ENCODE results near the gene MDGA2. TPM values are rescaled to one million over a fixed set of nuclear protein-coding genes. Genes with fewer than 3 reads are reported as not detected.

Gene MDGA2
- polyA plus RNA-seq, 1 donor, result 0.82 TPM

- no peaks in the 10 kb centered on the region for H3K9me3 ChIP-seq (ENCODE audit: control insufficient read depth, low read depth, low read length)
- 61% methylated on average over 2 of the region's 6 CpGs for WGBS (ENCODE audit: insufficient coverage, low lambda C conversion rate)
- no peak overlapping the region for H3K27ac ChIP-seq (ENCODE audit: low read length)
- no peak overlapping the region for H3K4me3 ChIP-seq (ENCODE audit: low read length)
- no peaks in the 10 kb centered on the region for H3K4me1 ChIP-seq (ENCODE audit: control insufficient read depth, insufficient read depth, low read length)
- H3K27me3 ChIP-seq (ENCODE audit: control insufficient read depth, insufficient read depth, low read length), result no peaks in the 10 kb centered on the region
- no peaks in the 10 kb centered on the region for H3K36me3 ChIP-seq (ENCODE audit: control insufficient read depth, insufficient read depth, low read length)
- DNase-seq, result no peak
These were observed 772.6 kb downstream of the MDGA2 start for GRCh38 chr14:46902837-46903236.

- DNase-seq, result no peak
- H3K27ac ChIP-seq (ENCODE audit: low read length), result no peak overlapping the region
- no peaks in the 10 kb centered on the region for H3K36me3 ChIP-seq (ENCODE audit: control insufficient read depth, insufficient read depth, low read length)
These were observed 780.9 kb downstream of the MDGA2 start for GRCh38 chr14:46894476-46894875.

GRCh38 chr14:46887144-46887543 is 788.3 kb downstream of the MDGA2 start:
- Histone ChIP-seq H3K4me3 (ENCODE audit: low read length) (no peak overlapping the region), H3K4me1 (ENCODE audit: control insufficient read depth, insufficient read depth, low read length) (no peaks in the 10 kb centered on the region), H3K36me3 (ENCODE audit: control insufficient read depth, insufficient read depth, low read length) (no peaks in the 10 kb centered on the region), H3K27ac (ENCODE audit: low read length) (no peak overlapping the region), H3K9me3 (ENCODE audit: control insufficient read depth, low read depth, low read length) (no peaks in the 10 kb centered on the region), H3K27me3 (ENCODE audit: control insufficient read depth, insufficient read depth, low read length) (no peaks in the 10 kb centered on the region)
- 100% methylated on average over 1 of the region's 1 CpG for WGBS (ENCODE audit: insufficient coverage, low lambda C conversion rate)
- DNase-seq, result no peak

More at GRCh38 chr14:46894476-46894875, 780.9 kb downstream of the MDGA2 start:
- H3K4me3 ChIP-seq (ENCODE audit: low read length), result no peak overlapping the region
- no peaks in the 10 kb centered on the region for H3K9me3 ChIP-seq (ENCODE audit: control insufficient read depth, low read depth, low read length)
- no peaks in the 10 kb centered on the region for H3K4me1 ChIP-seq (ENCODE audit: control insufficient read depth, insufficient read depth, low read length)
- H3K27me3 ChIP-seq (ENCODE audit: control insufficient read depth, insufficient read depth, low read length), result no peaks in the 10 kb centered on the region

GRCh38 chr14:46885566-46885965 is 789.8 kb downstream of the MDGA2 start:
- Histone ChIP-seq H3K27ac (ENCODE audit: low read length) (no peak overlapping the region), H3K4me3 (ENCODE audit: low read length) (no peak overlapping the region), H3K36me3 (ENCODE audit: control insufficient read depth, insufficient read depth, low read length) (no peaks in the 10 kb centered on the region), H3K9me3 (ENCODE audit: control insufficient read depth, low read depth, low read length) (no peaks in the 10 kb centered on the region), H3K27me3 (ENCODE audit: control insufficient read depth, insufficient read depth, low read length) (no peaks in the 10 kb centered on the region), H3K4me1 (ENCODE audit: control insufficient read depth, insufficient read depth, low read length) (no peaks in the 10 kb centered on the region)
- WGBS (ENCODE audit: insufficient coverage, low lambda C conversion rate), result no CpG with 5 or more reads among the region's 3 CpGs
- DNase-seq, result no peak

GRCh38 chr14:46861753-46862152 is 813.7 kb downstream of the MDGA2 start:
- no peak for DNase-seq
- no peaks in the 10 kb centered on the region for H3K27me3 ChIP-seq (ENCODE audit: control insufficient read depth, insufficient read depth, low read length)
- H3K27ac ChIP-seq (ENCODE audit: low read length), result no peak overlapping the region
- no peaks in the 10 kb centered on the region for H3K4me1 ChIP-seq (ENCODE audit: control insufficient read depth, insufficient read depth, low read length)
- no peak overlapping the region for H3K4me3 ChIP-seq (ENCODE audit: low read length)
- H3K36me3 ChIP-seq (ENCODE audit: control insufficient read depth, insufficient read depth, low read length), result no peaks in the 10 kb centered on the region
- H3K9me3 ChIP-seq (ENCODE audit: control insufficient read depth, low read depth, low read length), result no peaks in the 10 kb centered on the region

- no peak overlapping the region for H3K27ac ChIP-seq (ENCODE audit: low read length)
- no peaks in the 10 kb centered on the region for H3K36me3 ChIP-seq (ENCODE audit: control insufficient read depth, insufficient read depth, low read length)
- H3K4me3 ChIP-seq (ENCODE audit: low read length), result no peak overlapping the region
- H3K27me3 ChIP-seq (ENCODE audit: control insufficient read depth, insufficient read depth, low read length), result no peaks in the 10 kb centered on the region
- DNase-seq, result no peak
- no peaks in the 10 kb centered on the region for H3K4me1 ChIP-seq (ENCODE audit: control insufficient read depth, insufficient read depth, low read length)
- WGBS (ENCODE audit: insufficient coverage, low lambda C conversion rate), result 85% methylated on average over 4 of the region's 11 CpGs
- H3K9me3 ChIP-seq (ENCODE audit: control insufficient read depth, low read depth, low read length), result no peaks in the 10 kb centered on the region
These were observed 834.3 kb downstream of the MDGA2 start for GRCh38 chr14:46840944-46841720.

GRCh38 chr14:46820291-46820690 is 855.1 kb downstream of the MDGA2 start:
- no peak for DNase-seq
- WGBS (ENCODE audit: insufficient coverage, low lambda C conversion rate), result no CpG with 5 or more reads among the region's 42 CpGs
- Histone ChIP-seq H3K4me3 (ENCODE audit: low read length) (no peak overlapping the region), H3K4me1 (ENCODE audit: control insufficient read depth, insufficient read depth, low read length) (no peaks in the 10 kb centered on the region), H3K36me3 (ENCODE audit: control insufficient read depth, insufficient read depth, low read length) (no peaks in the 10 kb centered on the region), H3K9me3 (ENCODE audit: control insufficient read depth, low read depth, low read length) (peaks cover 6% of the 10 kb centered on the region), H3K27me3 (ENCODE audit: control insufficient read depth, insufficient read depth, low read length) (no peaks in the 10 kb centered on the region), H3K27ac (ENCODE audit: low read length) (no peak overlapping the region)

- no peaks in the 10 kb centered on the region for H3K36me3 ChIP-seq (ENCODE audit: control insufficient read depth, insufficient read depth, low read length)
- H3K27me3 ChIP-seq (ENCODE audit: control insufficient read depth, insufficient read depth, low read length), result no peaks in the 10 kb centered on the region
- H3K9me3 ChIP-seq (ENCODE audit: control insufficient read depth, low read depth, low read length), result peaks cover 6% of the 10 kb centered on the region
- no CpG with 5 or more reads among the region's 9 CpGs for WGBS (ENCODE audit: insufficient coverage, low lambda C conversion rate)
- no peak for DNase-seq
- no peaks in the 10 kb centered on the region for H3K4me1 ChIP-seq (ENCODE audit: control insufficient read depth, insufficient read depth, low read length)
- no peak overlapping the region for H3K4me3 ChIP-seq (ENCODE audit: low read length)
- no peak overlapping the region for H3K27ac ChIP-seq (ENCODE audit: low read length)
These were observed 856.3 kb downstream of the MDGA2 start for GRCh38 chr14:46819117-46819516.

GRCh38 chr14:46818147-46818546 is 857.3 kb downstream of the MDGA2 start:
- H3K36me3 ChIP-seq (ENCODE audit: control insufficient read depth, insufficient read depth, low read length), result no peaks in the 10 kb centered on the region
- no CpG with 5 or more reads among the region's 1 CpG for whole genome bisulfite sequencing (ENCODE audit: insufficient coverage, low lambda C conversion rate)
- H3K27me3 ChIP-seq (ENCODE audit: control insufficient read depth, insufficient read depth, low read length), result no peaks in the 10 kb centered on the region
- no peak for DNase-seq
- H3K27ac ChIP-seq (ENCODE audit: low read length), result no peak overlapping the region
- H3K9me3 ChIP-seq (ENCODE audit: control insufficient read depth, low read depth, low read length), result peaks cover 6% of the 10 kb centered on the region
- no peaks in the 10 kb centered on the region for H3K4me1 ChIP-seq (ENCODE audit: control insufficient read depth, insufficient read depth, low read length)
- no peak overlapping the region for H3K4me3 ChIP-seq (ENCODE audit: low read length)

- DNase-seq, result no peak
- Histone ChIP-seq H3K9me3 (ENCODE audit: control insufficient read depth, low read depth, low read length) (no peaks in the 10 kb centered on the region), H3K4me3 (ENCODE audit: low read length) (no peak overlapping the region)
These were observed 882.3 kb downstream of the MDGA2 start for GRCh38 chr14:46793144-46793543.

More at GRCh38 chr14:46793144-46793543, 882.3 kb downstream of the MDGA2 start:
- no peak overlapping the region for H3K27ac ChIP-seq (ENCODE audit: low read length)
- H3K4me1 ChIP-seq (ENCODE audit: control insufficient read depth, insufficient read depth, low read length), result no peaks in the 10 kb centered on the region
- H3K27me3 ChIP-seq (ENCODE audit: control insufficient read depth, insufficient read depth, low read length), result no peaks in the 10 kb centered on the region
- H3K36me3 ChIP-seq (ENCODE audit: control insufficient read depth, insufficient read depth, low read length), result no peaks in the 10 kb centered on the region

Measured in large intestine (tissue), 3 donors.